ENCODE data around the gene NR1D2.

The NR1D2 gene

DNA sequence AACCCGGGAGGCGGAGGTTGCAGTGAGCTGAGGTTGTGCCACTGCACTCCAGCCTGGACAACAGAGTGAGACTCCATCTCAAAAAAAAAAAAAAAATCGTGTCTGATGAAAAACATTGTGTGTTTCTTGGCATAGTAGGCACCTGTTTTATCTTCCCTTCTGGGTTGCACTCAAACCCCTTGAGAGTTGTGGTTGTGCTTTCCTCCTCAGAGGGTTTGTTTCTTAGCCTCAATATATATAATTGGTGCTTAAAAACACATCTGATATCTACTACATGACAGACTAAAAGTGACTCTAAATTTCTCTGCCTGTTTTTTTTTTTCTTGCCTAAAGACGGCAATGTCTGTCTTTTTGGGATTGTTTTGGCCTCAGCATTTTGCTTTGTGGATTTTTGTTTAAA, 7.6 kb downstream of the NR1D2 start (continued):
- peak; percentile 65 for TF ChIP-seq ZXDB (tag by site-specific recombination; IDR thresholded peaks at IDR 0.05)
- no peak for TF ChIP-seq ZNF157 (tag by site-specific recombination; IDR thresholded peaks at IDR 0.05)
- TF ChIP-seq, protein P1, sequence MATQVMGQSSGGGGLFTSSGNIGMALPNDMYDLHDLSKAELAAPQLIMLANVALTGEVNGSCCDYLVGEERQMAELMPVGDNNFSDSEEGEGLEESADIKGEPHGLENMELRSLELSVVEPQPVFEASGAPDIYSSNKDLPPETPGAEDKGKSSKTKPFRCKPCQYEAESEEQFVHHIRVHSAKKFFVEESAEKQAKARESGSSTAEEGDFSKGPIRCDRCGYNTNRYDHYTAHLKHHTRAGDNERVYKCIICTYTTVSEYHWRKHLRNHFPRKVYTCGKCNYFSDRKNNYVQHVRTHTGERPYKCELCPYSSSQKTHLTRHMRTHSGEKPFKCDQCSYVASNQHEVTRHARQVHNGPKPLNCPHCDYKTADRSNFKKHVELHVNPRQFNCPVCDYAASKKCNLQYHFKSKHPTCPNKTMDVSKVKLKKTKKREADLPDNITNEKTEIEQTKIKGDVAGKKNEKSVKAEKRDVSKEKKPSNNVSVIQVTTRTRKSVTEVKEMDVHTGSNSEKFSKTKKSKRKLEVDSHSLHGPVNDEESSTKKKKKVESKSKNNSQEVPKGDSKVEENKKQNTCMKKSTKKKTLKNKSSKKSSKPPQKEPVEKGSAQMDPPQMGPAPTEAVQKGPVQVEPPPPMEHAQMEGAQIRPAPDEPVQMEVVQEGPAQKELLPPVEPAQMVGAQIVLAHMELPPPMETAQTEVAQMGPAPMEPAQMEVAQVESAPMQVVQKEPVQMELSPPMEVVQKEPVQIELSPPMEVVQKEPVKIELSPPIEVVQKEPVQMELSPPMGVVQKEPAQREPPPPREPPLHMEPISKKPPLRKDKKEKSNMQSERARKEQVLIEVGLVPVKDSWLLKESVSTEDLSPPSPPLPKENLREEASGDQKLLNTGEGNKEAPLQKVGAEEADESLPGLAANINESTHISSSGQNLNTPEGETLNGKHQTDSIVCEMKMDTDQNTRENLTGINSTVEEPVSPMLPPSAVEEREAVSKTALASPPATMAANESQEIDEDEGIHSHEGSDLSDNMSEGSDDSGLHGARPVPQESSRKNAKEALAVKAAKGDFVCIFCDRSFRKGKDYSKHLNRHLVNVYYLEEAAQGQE (tag by site-specific recombination; IDR thresholded peaks at IDR 0.05): no peak
- no peak for TF ChIP-seq ZNF791 (tag by site-specific recombination; IDR thresholded peaks at IDR 0.05)
- TF ChIP-seq ZEB2 (tag by site-specific recombination; IDR thresholded peaks at IDR 0.05): no peak
- TF ChIP-seq ZNF423 (tag by site-specific recombination; IDR thresholded peaks at IDR 0.05): 0 out of 2 replicates have a peak, but pooled peaks have one; percentile 17
- no peak for TF ChIP-seq MYNN (tag by site-specific recombination; IDR thresholded peaks at IDR 0.05; ENCODE audit: borderline replicate concordance)
- 0 out of 2 replicates have a peak, but pooled peaks have one; percentile 28 for TF ChIP-seq ZSCAN30 (tag by site-specific recombination; IDR thresholded peaks at IDR 0.05)
- TF ChIP-seq OVOL3 (tag by site-specific recombination; IDR thresholded peaks at IDR 0.05): no peak
- peak; percentile 82 for TF ChIP-seq ZNF121 (tag by site-specific recombination; IDR thresholded peaks at IDR 0.05)
- TF ChIP-seq ZNF132 (tag by site-specific recombination; IDR thresholded peaks at IDR 0.05; ENCODE audit: borderline replicate concordance): no peak
- peak; percentile 53; the same call in 1 of the 2 replicates for TF ChIP-seq WT1 (tag by site-specific recombination; IDR thresholded peaks at IDR 0.05)
- TF ChIP-seq GFI1B (tag by site-specific recombination; IDR thresholded peaks at IDR 0.05): no peak
- peak; percentile 33; the same call in 1 of the 2 replicates for TF ChIP-seq BCL11B (tag by site-specific recombination; IDR thresholded peaks at IDR 0.05; ENCODE audit: low read depth)
- peak; percentile 80 for TF ChIP-seq ZNF133 (tag by site-specific recombination; IDR thresholded peaks at IDR 0.05)
- peak; percentile 26; the same call in 1 of the 2 replicates for TF ChIP-seq OSR2 (tag by site-specific recombination; IDR thresholded peaks at IDR 0.05)
- TF ChIP-seq, protein P2, sequence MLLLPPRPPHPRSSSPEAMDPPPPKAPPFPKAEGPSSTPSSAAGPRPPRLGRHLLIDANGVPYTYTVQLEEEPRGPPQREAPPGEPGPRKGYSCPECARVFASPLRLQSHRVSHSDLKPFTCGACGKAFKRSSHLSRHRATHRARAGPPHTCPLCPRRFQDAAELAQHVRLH (tag by site-specific recombination; IDR thresholded peaks at IDR 0.05): peak; percentile 54; the same call in 1 of the 2 replicates
- no peak for TF ChIP-seq GLIS1 (tag by site-specific recombination; IDR thresholded peaks at IDR 0.05)
- TF ChIP-seq, protein P3, sequence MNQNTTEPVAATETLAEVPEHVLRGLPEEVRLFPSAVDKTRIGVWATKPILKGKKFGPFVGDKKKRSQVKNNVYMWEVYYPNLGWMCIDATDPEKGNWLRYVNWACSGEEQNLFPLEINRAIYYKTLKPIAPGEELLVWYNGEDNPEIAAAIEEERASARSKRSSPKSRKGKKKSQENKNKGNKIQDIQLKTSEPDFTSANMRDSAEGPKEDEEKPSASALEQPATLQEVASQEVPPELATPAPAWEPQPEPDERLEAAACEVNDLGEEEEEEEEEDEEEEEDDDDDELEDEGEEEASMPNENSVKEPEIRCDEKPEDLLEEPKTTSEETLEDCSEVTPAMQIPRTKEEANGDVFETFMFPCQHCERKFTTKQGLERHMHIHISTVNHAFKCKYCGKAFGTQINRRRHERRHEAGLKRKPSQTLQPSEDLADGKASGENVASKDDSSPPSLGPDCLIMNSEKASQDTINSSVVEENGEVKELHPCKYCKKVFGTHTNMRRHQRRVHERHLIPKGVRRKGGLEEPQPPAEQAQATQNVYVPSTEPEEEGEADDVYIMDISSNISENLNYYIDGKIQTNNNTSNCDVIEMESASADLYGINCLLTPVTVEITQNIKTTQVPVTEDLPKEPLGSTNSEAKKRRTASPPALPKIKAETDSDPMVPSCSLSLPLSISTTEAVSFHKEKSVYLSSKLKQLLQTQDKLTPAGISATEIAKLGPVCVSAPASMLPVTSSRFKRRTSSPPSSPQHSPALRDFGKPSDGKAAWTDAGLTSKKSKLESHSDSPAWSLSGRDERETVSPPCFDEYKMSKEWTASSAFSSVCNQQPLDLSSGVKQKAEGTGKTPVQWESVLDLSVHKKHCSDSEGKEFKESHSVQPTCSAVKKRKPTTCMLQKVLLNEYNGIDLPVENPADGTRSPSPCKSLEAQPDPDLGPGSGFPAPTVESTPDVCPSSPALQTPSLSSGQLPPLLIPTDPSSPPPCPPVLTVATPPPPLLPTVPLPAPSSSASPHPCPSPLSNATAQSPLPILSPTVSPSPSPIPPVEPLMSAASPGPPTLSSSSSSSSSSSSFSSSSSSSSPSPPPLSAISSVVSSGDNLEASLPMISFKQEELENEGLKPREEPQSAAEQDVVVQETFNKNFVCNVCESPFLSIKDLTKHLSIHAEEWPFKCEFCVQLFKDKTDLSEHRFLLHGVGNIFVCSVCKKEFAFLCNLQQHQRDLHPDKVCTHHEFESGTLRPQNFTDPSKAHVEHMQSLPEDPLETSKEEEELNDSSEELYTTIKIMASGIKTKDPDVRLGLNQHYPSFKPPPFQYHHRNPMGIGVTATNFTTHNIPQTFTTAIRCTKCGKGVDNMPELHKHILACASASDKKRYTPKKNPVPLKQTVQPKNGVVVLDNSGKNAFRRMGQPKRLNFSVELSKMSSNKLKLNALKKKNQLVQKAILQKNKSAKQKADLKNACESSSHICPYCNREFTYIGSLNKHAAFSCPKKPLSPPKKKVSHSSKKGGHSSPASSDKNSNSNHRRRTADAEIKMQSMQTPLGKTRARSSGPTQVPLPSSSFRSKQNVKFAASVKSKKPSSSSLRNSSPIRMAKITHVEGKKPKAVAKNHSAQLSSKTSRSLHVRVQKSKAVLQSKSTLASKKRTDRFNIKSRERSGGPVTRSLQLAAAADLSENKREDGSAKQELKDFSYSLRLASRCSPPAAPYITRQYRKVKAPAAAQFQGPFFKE (tag by site-specific recombination; IDR thresholded peaks at IDR 0.05; ENCODE audit: borderline replicate concordance): no peak
- TF ChIP-seq ZNF843 (tag by site-specific recombination; IDR thresholded peaks at IDR 0.05): no peak

All from HEK293 (cell line).